ENCODE results near the gene SYNE1.
"Not testable (repeated sequence)": the region's sequence is repeated elsewhere in the genome, so short reads cannot be mapped to it uniquely, and the experiment has no call there.

The SYNE1 gene

GRCh38 chr6:152330961-152331360 lies 306.2 kb downstream of the SYNE1 start:
- DNase-seq (ENCODE audit: low read depth in 1 of 2, low spot score in 1 of 2) = no peak
- no peak overlapping the region for H3K27ac ChIP-seq (replicated peaks)
- H3K27me3 ChIP-seq (ENCODE audit: insufficient read depth, poor library complexity, severe bottlenecking) = no peaks in the 10 kb centered on the region
- no peak overlapping the region for H3K4me3 ChIP-seq (replicated peaks; ENCODE audit: insufficient read depth, low read length)
- no peak for TF ChIP-seq REST (IDR thresholded peaks at IDR 0.05; ENCODE audit: insufficient replicate concordance, low read depth)
- no peak for TF ChIP-seq POLR2AphosphoS5 (IDR thresholded peaks at IDR 0.05; ENCODE audit: low read depth)
- TF ChIP-seq SPI1 (IDR thresholded peaks at IDR 0.05; ENCODE audit: borderline replicate concordance, low read depth) = no peak
- no peak for TF ChIP-seq CTCF (IDR thresholded peaks at IDR 0.05; ENCODE audit: insufficient read depth, low read length)
- no peak for TF ChIP-seq GABPA (IDR thresholded peaks at IDR 0.05; ENCODE audit: low read depth)

GRCh38 chr6:152329638-152330448 lies 307.3 kb downstream of the SYNE1 start:
- H3K4me3 ChIP-seq (replicated peaks; ENCODE audit: insufficient read depth, low read length) = no peak overlapping the region
- no peak overlapping the region for H3K27ac ChIP-seq (replicated peaks)
- no peak for TF ChIP-seq GABPA (IDR thresholded peaks at IDR 0.05; ENCODE audit: low read depth)
- H3K27me3 ChIP-seq (ENCODE audit: insufficient read depth, poor library complexity, severe bottlenecking) = no peaks in the 10 kb centered on the region
- peak in 1 of 2 experiments; percentile 2 for DNase-seq (ENCODE audit: low read depth in 1 of 2, low spot score in 1 of 2)

- H3K27ac ChIP-seq (replicated peaks); H3K27me3 ChIP-seq (ENCODE audit: insufficient read depth, poor library complexity, severe bottlenecking); DNase-seq (ENCODE audit: low read depth in 1 of 2, low spot score in 1 of 2); H3K4me3 ChIP-seq (replicated peaks; ENCODE audit: insufficient read depth, low read length): not testable (repeated sequence)
These were observed 309.0 kb downstream of the SYNE1 start for GRCh38 chr6:152328200-152328599.

- no peak for DNase-seq (ENCODE audit: low read depth in 1 of 2, low spot score in 1 of 2)
- no peaks in the 10 kb centered on the region for H3K27me3 ChIP-seq (ENCODE audit: insufficient read depth, poor library complexity, severe bottlenecking)
- TF ChIP-seq SPI1 (IDR thresholded peaks at IDR 0.05; ENCODE audit: borderline replicate concordance, low read depth) = no peak
- no peak for TF ChIP-seq CTCF (IDR thresholded peaks at IDR 0.05; ENCODE audit: insufficient read depth, low read length)
- no peak for TF ChIP-seq GABPA (IDR thresholded peaks at IDR 0.05; ENCODE audit: low read depth)
- TF ChIP-seq REST (IDR thresholded peaks at IDR 0.05; ENCODE audit: insufficient replicate concordance, low read depth) = no peak
- TF ChIP-seq POLR2AphosphoS5 (IDR thresholded peaks at IDR 0.05; ENCODE audit: low read depth) = no peak
- no peak overlapping the region for H3K4me3 ChIP-seq (replicated peaks; ENCODE audit: insufficient read depth, low read length)
- no peak overlapping the region for H3K27ac ChIP-seq (replicated peaks)
These were observed 313.8 kb downstream of the SYNE1 start for GRCh38 chr6:152323376-152323775.

GRCh38 chr6:152318278-152318677 lies 318.9 kb downstream of the SYNE1 start:
- Histone ChIP-seq H3K27ac (replicated peaks) (no peak overlapping the region), H3K27me3 (ENCODE audit: insufficient read depth, poor library complexity, severe bottlenecking) (peaks cover 2% of the 10 kb centered on the region), H3K4me3 (replicated peaks; ENCODE audit: insufficient read depth, low read length) (no peak overlapping the region)
- TF ChIP-seq SPI1 (IDR thresholded peaks at IDR 0.05; ENCODE audit: borderline replicate concordance, low read depth) = no peak
- TF ChIP-seq POLR2AphosphoS5 (IDR thresholded peaks at IDR 0.05; ENCODE audit: low read depth) = no peak
- TF ChIP-seq GABPA (IDR thresholded peaks at IDR 0.05; ENCODE audit: low read depth) = no peak
- TF ChIP-seq CTCF (IDR thresholded peaks at IDR 0.05; ENCODE audit: insufficient read depth, low read length) = no peak
- no peak for TF ChIP-seq REST (IDR thresholded peaks at IDR 0.05; ENCODE audit: insufficient replicate concordance, low read depth)
- DNase-seq (ENCODE audit: low read depth in 1 of 2, low spot score in 1 of 2) = no peak

Data from HL-60 (cell line).